ENCODE measurements around the gene CNFN. TPM values are rescaled to one million over a fixed set of nuclear protein-coding genes. Genes with fewer than 3 reads are reported as not detected.

CNFN gene
- total RNA-seq, 1 experiment from 2014 or later, result 7.1 TPM

- no CpG with 5 or more reads among the region's 7 CpGs for WGBS (ENCODE audit: extremely low coverage, insufficient read length, low lambda C conversion rate)
- Histone ChIP-seq H2AFZ (ENCODE audit: low read length) (no peak overlapping the region), H3K14ac (ENCODE audit: insufficient read depth, low read length) (no peak overlapping the region), H4K8ac (replicated peaks; ENCODE audit: insufficient read length, low read depth, low read length) (no peak overlapping the region), H2AK5ac (ENCODE audit: insufficient read length, low read length) (no peak overlapping the region), H3K18ac (ENCODE audit: insufficient read length, low read depth, low read length) (no peak overlapping the region), H3K79me1 (ENCODE audit: insufficient read depth, low read depth, low read length, poor library complexity, severe bottlenecking) (no peaks in the 10 kb centered on the region), H2BK120ac (ENCODE audit: low read depth, low read length, poor library complexity, severe bottlenecking) (no peak overlapping the region), H3K23me2 (ENCODE audit: insufficient read length, low read depth, low read length, poor library complexity, severe bottlenecking) (no peaks in the 10 kb centered on the region), H4K5ac (ENCODE audit: insufficient read length, low read depth, low read length) (no peak overlapping the region), H3K4ac (ENCODE audit: low read depth, low read length) (no peak overlapping the region), H4K20me1 (ENCODE audit: control insufficient read depth, insufficient read depth, insufficient read length) (no peaks in the 10 kb centered on the region), H3K9ac (ENCODE audit: extremely low read depth, insufficient read length, low read length) (no peak overlapping the region), H3K4me2 (ENCODE audit: insufficient read depth, insufficient read length, low read length) (no peak overlapping the region), H2BK12ac (ENCODE audit: insufficient read length, low read depth, low read length) (no peak overlapping the region), H2BK15ac (ENCODE audit: low read depth, low read length) (no peak overlapping the region), H3K23ac (ENCODE audit: insufficient read length, low read depth, low read length) (no peak overlapping the region), H3K56ac (ENCODE audit: insufficient read length, low read depth, low read length) (no peak overlapping the region), H3T11ph (ENCODE audit: low read length) (no peak overlapping the region), H2BK5ac (ENCODE audit: insufficient read length, low read length) (no peak overlapping the region), H4K91ac (ENCODE audit: insufficient read length, low read depth, low read length) (no peak overlapping the region), H3K4me1 (ENCODE audit: insufficient read depth, low read length) (no peaks in the 10 kb centered on the region), H3K9me3 (ENCODE audit: control insufficient read depth, low read depth, low read length) (peaks cover 6% of the 10 kb centered on the region), H2BK20ac (ENCODE audit: low read depth, low read length, poor library complexity, severe bottlenecking) (no peak overlapping the region), H3K79me2 (ENCODE audit: insufficient read depth, low read length) (no peaks in the 10 kb centered on the region), H3K27me3 (ENCODE audit: insufficient read depth, low read length) (no peaks in the 10 kb centered on the region), H3K27ac (ENCODE audit: insufficient read length, low read depth, low read length) (no peak overlapping the region)
- Mint-ChIP-seq H3K27me3 (ENCODE audit: low read depth) (no peaks in the 10 kb centered on the region), H3K36me3 (ENCODE audit: insufficient read depth in 1 of 3, low read depth in 3 of 3) (peaks cover 26 to 44% (median 42%) of the 10 kb centered on the region in 3 experiments), H3K27ac (no peak overlapping the region), H3K4me1 (peaks cover 6 to 32% of the 10 kb centered on the region in 2 experiments), H3K4me3 (no peak overlapping the region), H3K9me3 (peaks cover 5 to 6% of the 10 kb centered on the region in 2 experiments; a peak in 4 of 5 replicates)
- no peak for TF ChIP-seq CTCF (conservative IDR thresholded peaks at IDR 0.05)
- no peak for DNase-seq
Measured at GRCh38 chr19:42361545-42361910, 28.6 kb downstream of the CNFN start.

Data from H9 (cell line).